Endothelial cell of umbilical vein (primary cell): Measurements from ENCODE around the gene INS. TPM values are rescaled to one million over a fixed set of nuclear protein-coding genes. Genes with fewer than 3 reads are reported as not detected.

Source experiments
- BruUV-seq: library from RNA; stranded (reverse); fragments of 400-500 nt; replicated peaks from 2 replicates; lab custom pipeline; 2021; lab: Mats Ljungman, UMichigan
- CTCF ChIA-PET: fragments of 300-600, 350-600 bp; sonication (Branson Sonifier 250); formaldehyde crosslinking; loops from one replicate; lab custom pipeline; 2021; ENCODE audit warnings: antibody characterized with exemption, inconsistent platforms; lab: Charles Lee
- POLR2A ChIA-PET: fragments of 300-600, 350-600 bp; sonication (Branson Sonifier 250); formaldehyde crosslinking; loops from one replicate; lab custom pipeline; 2021; ENCODE audit warnings: antibody characterized with exemption, inconsistent platforms; lab: Charles Lee
- DNase-seq: peaks from one replicate; pipeline ENCODE4 v3.0.0-alpha.2; 2011; ENCODE audit warnings: low read depth, low spot score
- FAIRE-seq: peaks from 2 replicates; lab custom pipeline; 2011; peaks lifted over from hg19 to GRCh38; lab: Jason Lieb, UNC
- H2AFZ ChIP-seq: 2 replicates; pipeline ENCODE4 v1.6.0; 2012; ENCODE audit warnings: low read depth, low read length, control low read depth, inconsistent platforms
- H3K27ac ChIP-seq: 2 replicates; pipeline ENCODE4 v1.5.1; 2011; ENCODE audit warnings: low read depth, mild to moderate bottlenecking, control low read depth, low read length, moderate library complexity; ENCODE audit not compliant: insufficient read depth
- H3K27me3 ChIP-seq, 2 experiments: 2 replicates each; pipeline versions ENCODE4 v1.6.0 to v1.6.1; 2011; ENCODE audit warnings: low read length in 2 of 2, mixed read lengths in 1 of 2; ENCODE audit not compliant: control insufficient read depth in 2 of 2, insufficient read depth in 2 of 2
- H3K36me3 ChIP-seq, 2 experiments: 2 replicates in 1 of 2; 3 replicates in 1 of 2; pipeline ENCODE4 v1.5.1; 2011; ENCODE audit warnings: low read length in 2 of 2, mild to moderate bottlenecking in 1 of 2, moderate library complexity in 1 of 2; ENCODE audit not compliant: control insufficient read depth in 2 of 2, insufficient read depth in 2 of 2; ENCODE audit errors: extremely low read depth in 1 of 2
- H3K4me1 ChIP-seq: 3 replicates; pipeline ENCODE4 v1.5.1; 2011; ENCODE audit warnings: mild to moderate bottlenecking, low read length; ENCODE audit not compliant: control insufficient read depth, insufficient read depth; ENCODE audit errors: extremely low read depth
- H3K4me2 ChIP-seq: 2 replicates; pipeline ENCODE4 v1.6.1; 2011; ENCODE audit warnings: low read length, control low read depth, mixed read lengths; ENCODE audit not compliant: insufficient read depth
- H3K4me3 ChIP-seq, 3 experiments: fragments of 200-600 bp in 1 of 3; sonication (generic), shearing (Covaris generic) in 1 of 3; replicated peaks in 1 of 3; 2 replicates each; pipeline ENCODE4 v1.5.1; 2011 to 2016; ENCODE audit warnings: control low read depth in 3 of 3, low read length in 3 of 3, mild to moderate bottlenecking in 2 of 3, inconsistent platforms in 1 of 3, low read depth in 1 of 3, moderate library complexity in 1 of 3; ENCODE audit not compliant: insufficient read depth in 1 of 3
- H3K79me2 ChIP-seq: 2 replicates; pipeline ENCODE4 v1.6.0; 2012; ENCODE audit warnings: low read length, inconsistent platforms; ENCODE audit not compliant: control insufficient read depth, insufficient read depth
- H3K9ac ChIP-seq: replicated peaks from 2 replicates; pipeline ENCODE3; 2011; ENCODE audit warnings: low read length, control low read depth; ENCODE audit not compliant: insufficient read depth; ENCODE audit errors: extremely low read depth
- H3K9me1 ChIP-seq: replicated peaks from 3 replicates; pipeline ENCODE4 v1.6.0; 2011; ENCODE audit warnings: mild to moderate bottlenecking, low read length; ENCODE audit not compliant: control insufficient read depth, insufficient read depth; ENCODE audit errors: extremely low read depth
- H3K9me3 ChIP-seq: replicated peaks from 2 replicates; pipeline ENCODE4 v1.5.1; 2012; ENCODE audit warnings: low read length, inconsistent platforms; ENCODE audit not compliant: control insufficient read depth, insufficient read depth
- H4K20me1 ChIP-seq: replicated peaks from 2 replicates; pipeline ENCODE3; 2011; ENCODE audit warnings: mild to moderate bottlenecking, low read length; ENCODE audit not compliant: control insufficient read depth, insufficient read depth; ENCODE audit errors: extremely low read depth
- EZH2 ChIP-seq: IDR thresholded peaks from 2 replicates; pipeline ENCODE4 v1.6.1; 2012; ENCODE audit warnings: borderline replicate concordance, low read depth, mild to moderate bottlenecking, moderate library complexity, low read length, inconsistent platforms; ENCODE audit not compliant: severe bottlenecking
- FOS ChIP-seq: IDR thresholded peaks from 2 replicates; pipeline ENCODE4 v1.6.1; 2011; ENCODE audit warnings: mild to moderate bottlenecking, low read length, moderate library complexity, borderline replicate concordance; ENCODE audit not compliant: insufficient read depth
- GATA2 ChIP-seq: IDR thresholded peaks from 2 replicates; pipeline ENCODE4 v1.7.0; 2011; ENCODE audit warnings: low read depth, mild to moderate bottlenecking, moderate library complexity, mixed read lengths, low read length; ENCODE audit not compliant: insufficient read length, insufficient read depth
- JUN ChIP-seq: IDR thresholded peaks from 2 replicates; pipeline ENCODE4 v1.6.1; 2011; ENCODE audit warnings: borderline replicate concordance, low read depth; ENCODE audit not compliant: insufficient read length, insufficient read depth
- MYC ChIP-seq: IDR thresholded peaks from one replicate; pipeline ENCODE4 v1.6.1; 2011; ENCODE audit warnings: mild to moderate bottlenecking, low read depth, low read length
- POLR2A ChIP-seq: IDR thresholded peaks from 2 replicates; pipeline ENCODE4 v1.6.1; 2012; ENCODE audit warnings: low read depth, mild to moderate bottlenecking, control low read depth, low read length
- POLR2AphosphoS5 ChIP-seq: IDR thresholded peaks from 2 replicates; pipeline ENCODE4 v1.6.1; 2012; ENCODE audit warnings: low read depth, mild to moderate bottlenecking, control low read depth, low read length, moderate library complexity; ENCODE audit not compliant: insufficient read depth
- dilution Hi-C: fragments of 300-500 bp; cut with MboI; formaldehyde crosslinking; loops from one replicate; pipeline ENCODE4 v1.15.0; 2019; ENCODE audit warnings: low sequenced_read_pairs; ENCODE audit not compliant: extremely low pct_ligation_motif_present
- intact Hi-C: fragments of 100-400 bp; cut with micrococcal nuclease; formaldehyde crosslinking; loops from one replicate; pipeline ENCODE4 v1.10.0; 2022
- polyA plus RNA-seq, 4 experiments: library from polyadenylated mRNA; depleted of rRNA in 3 of 4; stranded (reverse) in 3 of 4; unstranded in 1 of 4; fragments of >200 nt; gene quantifications; 2 replicates each; pipeline versions ENCODE4 v1.2.1 to v1.2.3, GENCODE V29; 2011 to 2012; ENCODE audit warnings: missing spikeins in 1 of 4
- total RNA-seq: library from RNA; stranded (reverse); gene quantifications from 2 replicates; pipeline ENCODE4 v1.2.3, GENCODE V29; 2021
- TF ChIP-seq, protein P1 (sequence below): IDR thresholded peaks from 2 replicates; pipeline ENCODE4 v1.6.1; 2011; ENCODE audit not compliant: insufficient read depth, insufficient read length
- TF ChIP-seq, protein P2 (sequence below), 2 donors: IDR thresholded peaks; 1 replicate in 1 of 2; 2 replicates in 1 of 2; pipeline ENCODE4 v1.5.1; 2011; ENCODE audit warnings: low read length in 2 of 2, mild to moderate bottlenecking in 2 of 2, moderate library complexity in 2 of 2, control low read depth in 1 of 2, inconsistent platforms in 1 of 2, low read depth in 1 of 2; ENCODE audit not compliant: insufficient read depth in 1 of 2; ENCODE audit errors: extremely low read depth in 1 of 2

The INS gene
- total and polyA plus RNA-seq, 2 donors (not counting 3 experiments of a cell fraction or from before 2014, with no cell fraction given): not detected

DNA sequence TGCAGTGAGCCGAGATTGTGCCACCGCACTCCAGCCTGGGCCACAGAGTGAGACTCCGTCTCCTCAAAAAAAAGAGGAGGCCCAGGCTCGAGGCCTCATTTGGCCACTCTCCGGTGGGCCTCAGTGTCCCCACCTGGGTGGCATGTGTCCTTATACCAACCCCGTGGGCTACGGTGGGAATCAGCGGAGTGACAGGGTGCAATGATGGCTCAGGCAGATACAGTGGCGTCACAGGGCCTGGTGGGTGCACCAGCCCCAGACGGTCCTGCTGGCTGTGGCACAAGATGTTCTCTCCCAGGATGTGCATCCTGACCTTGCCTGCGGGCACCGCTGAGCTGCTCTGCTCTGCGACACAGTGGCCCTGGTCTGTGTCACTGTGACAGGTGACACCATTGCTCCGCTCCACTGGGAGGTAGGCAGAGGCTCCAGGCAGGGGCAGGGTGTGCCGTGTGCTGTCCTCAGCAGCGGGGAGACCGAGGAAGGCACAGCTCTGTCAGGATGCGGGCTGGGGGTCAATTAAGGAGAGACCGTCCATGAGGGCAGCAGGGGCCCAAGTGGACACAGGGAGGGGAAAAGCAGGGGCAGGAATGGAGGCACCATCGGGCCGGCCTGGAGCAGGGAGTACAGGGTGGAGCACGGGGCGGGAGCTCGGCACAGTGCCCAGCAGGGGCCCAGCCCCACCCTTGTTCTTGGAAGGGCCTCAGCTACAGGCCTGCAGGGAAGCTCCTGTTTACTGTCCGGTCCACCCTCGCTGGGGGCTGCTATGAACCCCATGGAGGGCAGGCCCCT is 32.3 kb upstream of the INS start:
- no peaks in the 10 kb centered on the region for H3K4me1 ChIP-seq
- no peaks in the 10 kb centered on the region for H3K9me1 ChIP-seq
- H3K4me2 ChIP-seq: no peak overlapping the region
- no peak for TF ChIP-seq GATA2
- no peak for TF ChIP-seq POLR2A
- no peak for TF ChIP-seq JUN
- no peak for TF ChIP-seq EZH2
- no TSS peak for BruUV-seq
- H4K20me1 ChIP-seq: no peaks in the 10 kb centered on the region
- H3K27ac ChIP-seq: no peak overlapping the region
- H3K9ac ChIP-seq: no peak overlapping the region
- H3K9me3 ChIP-seq: no peaks in the 10 kb centered on the region
- DNase-seq (no peak), FAIRE-seq (no peak)
- peaks cover 0 to 6% of the 10 kb centered on the region in 2 experiments for H3K27me3 ChIP-seq
- H3K4me3 ChIP-seq: no peak overlapping the region
- ChIA-PET CTCF (interaction anchor here (0.9 to 2.6 kb wide), 7 partner anchors 41 to 541 kb away, joined by 3 to 17 read pairs (median 5); no protein-coding TSS in a partner anchor), POLR2A (no interaction called here)
- no peak overlapping the region for H2AFZ ChIP-seq
- no peaks in the 10 kb centered on the region for H3K36me3 ChIP-seq
- dilution Hi-C loops: no loop called here
- no peaks in the 10 kb centered on the region for H3K79me2 ChIP-seq
- intact Hi-C loops: no loop called here

DNA sequence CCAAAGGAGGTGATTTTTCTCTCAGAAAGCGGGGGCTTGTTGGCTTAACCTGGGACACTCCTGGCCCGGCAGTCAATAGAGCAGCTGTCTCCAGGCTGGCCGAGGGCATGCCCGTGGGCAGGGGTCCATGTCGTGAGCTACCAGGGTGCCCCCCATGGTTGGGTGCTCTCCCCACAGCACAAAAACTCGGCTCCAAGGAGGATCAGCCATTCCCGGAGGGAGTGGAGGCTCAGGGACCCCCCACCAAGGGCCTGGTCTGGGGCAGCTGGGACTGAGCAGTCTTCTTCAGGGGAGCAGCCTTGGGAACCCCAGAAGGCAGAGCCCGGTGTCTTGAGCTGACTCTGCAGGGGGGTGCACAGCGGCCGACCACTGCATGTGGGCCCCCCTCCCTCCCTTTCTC is 31.4 kb upstream of the INS start:
- intact Hi-C loops: no loop called here
- Histone ChIP-seq H3K79me2 (no peaks in the 10 kb centered on the region), H2AFZ (no peak overlapping the region), H3K27ac (no peak overlapping the region), H3K27me3 (peaks cover 0 to 6% of the 10 kb centered on the region in 2 experiments), H3K4me1 (no peaks in the 10 kb centered on the region), H4K20me1 (no peaks in the 10 kb centered on the region), H3K9me3 (no peaks in the 10 kb centered on the region), H3K4me2 (no peak overlapping the region), H3K4me3 (no peak overlapping the region), H3K36me3 (no peaks in the 10 kb centered on the region), H3K9ac (no peak overlapping the region), H3K9me1 (no peaks in the 10 kb centered on the region)
- DNase-seq: no peak
- no peak for FAIRE-seq
- ChIA-PET POLR2A (no interaction called here), CTCF (interaction anchor here (0.9 kb wide), 1 partner anchor 40 kb away, joined by 3 read pairs; no protein-coding TSS in a partner anchor)
- dilution Hi-C loops: no loop called here
- no peak for TF ChIP-seq EZH2
- TF ChIP-seq JUN: no peak
- TF ChIP-seq, protein P1, sequence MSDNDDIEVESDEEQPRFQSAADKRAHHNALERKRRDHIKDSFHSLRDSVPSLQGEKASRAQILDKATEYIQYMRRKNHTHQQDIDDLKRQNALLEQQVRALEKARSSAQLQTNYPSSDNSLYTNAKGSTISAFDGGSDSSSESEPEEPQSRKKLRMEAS: no peak
- no peak for TF ChIP-seq FOS
- TF ChIP-seq POLR2AphosphoS5: no peak
- no peak for TF ChIP-seq MYC
- TF ChIP-seq POLR2A: no peak
- TF ChIP-seq, protein P2, sequence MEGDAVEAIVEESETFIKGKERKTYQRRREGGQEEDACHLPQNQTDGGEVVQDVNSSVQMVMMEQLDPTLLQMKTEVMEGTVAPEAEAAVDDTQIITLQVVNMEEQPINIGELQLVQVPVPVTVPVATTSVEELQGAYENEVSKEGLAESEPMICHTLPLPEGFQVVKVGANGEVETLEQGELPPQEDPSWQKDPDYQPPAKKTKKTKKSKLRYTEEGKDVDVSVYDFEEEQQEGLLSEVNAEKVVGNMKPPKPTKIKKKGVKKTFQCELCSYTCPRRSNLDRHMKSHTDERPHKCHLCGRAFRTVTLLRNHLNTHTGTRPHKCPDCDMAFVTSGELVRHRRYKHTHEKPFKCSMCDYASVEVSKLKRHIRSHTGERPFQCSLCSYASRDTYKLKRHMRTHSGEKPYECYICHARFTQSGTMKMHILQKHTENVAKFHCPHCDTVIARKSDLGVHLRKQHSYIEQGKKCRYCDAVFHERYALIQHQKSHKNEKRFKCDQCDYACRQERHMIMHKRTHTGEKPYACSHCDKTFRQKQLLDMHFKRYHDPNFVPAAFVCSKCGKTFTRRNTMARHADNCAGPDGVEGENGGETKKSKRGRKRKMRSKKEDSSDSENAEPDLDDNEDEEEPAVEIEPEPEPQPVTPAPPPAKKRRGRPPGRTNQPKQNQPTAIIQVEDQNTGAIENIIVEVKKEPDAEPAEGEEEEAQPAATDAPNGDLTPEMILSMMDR (IDR thresholded peaks at IDR 0.05; ENCODE audit: extremely low read depth in 1 of 2, insufficient read depth in 1 of 2, low read depth in 1 of 2, low read length in 2 of 2): no peak
- no peak for TF ChIP-seq GATA2
- no TSS peak for BruUV-seq
